K562 (cell line): ENCODE data around the gene HSD17B1. TPM values are rescaled to one million over a fixed set of nuclear protein-coding genes. Genes with fewer than 3 reads are reported as not detected.

ENCODE experiments used
- ATF1 ChIP-seq, 2 experiments: fragments of 450-650 bp in 1 of 2; IDR thresholded peaks; 2 replicates each; pipeline ENCODE4 v1.6.1; 2016; ENCODE audit warnings: missing compliant biosample characterization in 1 of 2, missing genetic modification characterization in 1 of 2
- BACH1 ChIP-seq: fragments of 200-800 bp; sonication (Bioruptor generic); IDR thresholded peaks from 2 replicates; pipeline ENCODE4 v1.6.1; 2016; ENCODE audit warnings: missing genetic modification characterization, missing compliant biosample characterization
- CEBPZ ChIP-seq: fragments of 150-350 bp; IDR thresholded peaks from 2 replicates; pipeline ENCODE4 v1.6.1; 2014; ENCODE audit warnings: low read depth, mild to moderate bottlenecking, low read length, borderline replicate concordance
- E2F1 ChIP-seq: sonication (generic); formaldehyde crosslinking; IDR thresholded peaks from 2 replicates; pipeline ENCODE4 v1.8.1; 2023; ENCODE audit warnings: mild to moderate bottlenecking, missing genetic modification reagents, moderate library complexity
- MAZ ChIP-seq, 2 experiments: fragments of 450-650 bp in 1 of 2; sonication (generic) in 1 of 2; formaldehyde crosslinking; IDR thresholded peaks in 1 of 2; conservative IDR thresholded peaks in 1 of 2; 2 replicates each; pipeline versions ENCODE4 v1.4.0 to v1.5.0; 2020; ENCODE audit warnings: mild to moderate bottlenecking in 1 of 2, missing genetic modification reagents in 1 of 2
- MXI1 ChIP-seq: IDR thresholded peaks from 2 replicates; pipeline ENCODE4 v1.6.1; 2011; ENCODE audit warnings: low read depth, mild to moderate bottlenecking, improper control_type of control experiment, low read length
- MYC ChIP-seq, 2 experiments: fragments of 250-450 bp in 1 of 2; sonication (Bioruptor Pico) in 1 of 2; IDR thresholded peaks; 2 replicates each; pipeline versions ENCODE4 v1.5.1 to v1.6.1; 2012 to 2021; ENCODE audit warnings: low read depth in 2 of 2, borderline replicate concordance in 1 of 2, improper control_type of control experiment in 1 of 2, low read length in 1 of 2, mild to moderate bottlenecking in 1 of 2, moderate library complexity in 1 of 2
- RBM39 ChIP-seq: fragments of 200-400 bp; formaldehyde crosslinking; optimal IDR thresholded peaks from 2 replicates; pipeline ENCODE3; 2018; ENCODE audit warnings: low read depth, low read length
- TBP ChIP-seq: optimal IDR thresholded peaks from 2 replicates; pipeline ENCODE3; 2011; ENCODE audit warnings: low read depth, low read length, improper control_type of control experiment
- TCF3 ChIP-seq: sonication (generic); formaldehyde crosslinking; IDR thresholded peaks from 2 replicates; pipeline ENCODE4 v1.4.0; 2020; ENCODE audit warnings: mild to moderate bottlenecking, missing genetic modification reagents
- ZEB2 ChIP-seq: fragments of 450-650 bp; IDR thresholded peaks from 2 replicates; pipeline ENCODE4 v1.6.1; 2016
- ZNF212 ChIP-seq: fragments of 450-650 bp; formaldehyde crosslinking; IDR thresholded peaks from 2 replicates; pipeline ENCODE4 v1.4.0; 2020; ENCODE audit warnings: mild to moderate bottlenecking
- ZNF239 ChIP-seq: fragments of 250-450 bp; sonication (Bioruptor Pico); IDR thresholded peaks from 2 replicates; pipeline ENCODE4 v1.4.0; 2020; ENCODE audit warnings: mild to moderate bottlenecking
- ZNF316 ChIP-seq: fragments of 450-650 bp; IDR thresholded peaks from 2 replicates; pipeline ENCODE4 v1.6.1; 2016
- ZNF347 ChIP-seq: fragments of 450-650 bp; formaldehyde crosslinking; IDR thresholded peaks from 2 replicates; pipeline ENCODE4 v1.4.0; 2020; ENCODE audit warnings: low read depth, mild to moderate bottlenecking, moderate library complexity
- ZNF609 ChIP-seq: sonication (generic); formaldehyde crosslinking; IDR thresholded peaks from 2 replicates; pipeline ENCODE4 v1.8.1; 2023; ENCODE audit warnings: missing genetic modification reagents, mild to moderate bottlenecking, borderline replicate concordance
- ZNF655 ChIP-seq: fragments of 250-450 bp; sonication (Bioruptor Pico); IDR thresholded peaks from 2 replicates; pipeline ENCODE4 v1.5.0; 2021
- polyA plus RNA-seq, 8 experiments: library from polyadenylated mRNA; depleted of rRNA in 4 of 8; stranded (reverse) in 5 of 8; unstranded in 3 of 8; fragments of >200 nt; fragmentation: Nextera tagmentation in 2 of 8; fragmentation: Illumina TruSeq in 1 of 8; extraction: Ambion mirVana in 2 of 8; extraction: Trizol in 1 of 8; gene quantifications; 2 replicates each; pipeline versions ENCODE4 v1.2.1 to v1.2.3, GENCODE V29; 2011 to 2014; ENCODE audit warnings: inconsistent platforms in 1 of 8, missing spikeins in 1 of 8
- total RNA-seq, 7 experiments: library from RNA; depleted of rRNA in 6 of 7; stranded (reverse); fragments of >200 nt in 6 of 7; fragmentation: Illumina TruSeq in 2 of 7; extraction: Trizol in 2 of 7; gene quantifications; 2 replicates each; pipeline versions ENCODE4 v1.2.1 to v1.2.3, GENCODE V29; 2011 to 2021; ENCODE audit warnings: low replicate concordance in 1 of 7

The HSD17B1 gene
- total and polyA plus RNA-seq, 9 of the 15 experiments (the other 6 are each of a cell fraction or from before 2014, with no cell fraction given), result 0.55 to 21.1 (median 3.6) TPM

GRCh38 chr17:42561897-42562387, 9.2 kb downstream of the HSD17B1 start, which contains the start of gene COASY (continued):
- TF ChIP-seq CEBPZ (no peak), E2F1 (CRISPR knock-in tag) (peak; percentile 76), RBM39 (no peak), ZNF239 (CRISPR knock-in tag) (no peak), ZNF347 (CRISPR knock-in tag) (no peak), TCF3 (CRISPR knock-in tag) (no peak), ZNF316 (no peak), MYC (IDR thresholded peaks at IDR 0.05; ENCODE audit: low read depth, low read length) (peak; percentile 70; the same call in 1 of the 2 replicates), MYC (CRISPR knock-in tag; IDR thresholded peaks at IDR 0.05; ENCODE audit: borderline replicate concordance, low read depth) (no peak), TBP (peak; percentile 65), MAZ (CRISPR knock-in tag; conservative IDR thresholded peaks at IDR 0.05 in 1 of 2, IDR thresholded peaks at IDR 0.05 in 1 of 2) (peak in 1 of 2 experiments; percentile 65; a peak in 2 of 4 replicates), BACH1 (no peak), MXI1 (peak; percentile 80), ATF1 (CRISPR knock-in tag; IDR thresholded peaks at IDR 0.05) (no peak), ATF1 (tag; IDR thresholded peaks at IDR 0.05) (peak; percentile 51; the same call in 1 of the 2 replicates), ZNF655 (CRISPR knock-in tag) (no peak), ZEB2 (no peak), ZNF609 (CRISPR knock-in tag) (no peak), ZNF212 (CRISPR knock-in tag) (no peak)
